Endodermal cell (in vitro differentiated cells): ENCODE measurements around the gene HP. TPM values are rescaled to one million over a fixed set of nuclear protein-coding genes. Genes with fewer than 3 reads are reported as not detected.

Experiments used
- DNase-seq: peaks from one replicate; pipeline ENCODE4 v3.0.0-alpha.2; 2017
- H3K27ac ChIP-seq: 2 replicates; pipeline ENCODE4 v1.5.1; 2013; ENCODE audit warnings: mild to moderate bottlenecking, low read depth, low read length, moderate library complexity
- H3K27me3 ChIP-seq: 2 replicates; pipeline ENCODE4 v1.6.1; 2013; ENCODE audit warnings: mild to moderate bottlenecking, low read length, moderate library complexity; ENCODE audit not compliant: insufficient read depth, control insufficient read depth, poor library complexity, severe bottlenecking
- H3K36me3 ChIP-seq: 2 replicates; pipeline ENCODE4 v1.7.0; 2013; ENCODE audit warnings: mild to moderate bottlenecking, low read length, moderate library complexity; ENCODE audit not compliant: control insufficient read depth, insufficient read depth
- H3K4me1 ChIP-seq: one replicate; pipeline ENCODE4 v1.7.0; 2013; ENCODE audit warnings: low read length; ENCODE audit not compliant: control insufficient read depth, insufficient read depth
- H3K4me3 ChIP-seq: 2 replicates; pipeline ENCODE4 v1.5.1; 2013; ENCODE audit warnings: mild to moderate bottlenecking, low read length, moderate library complexity
- H3K9ac ChIP-seq: 2 replicates; pipeline ENCODE4 v1.6.1; 2013; ENCODE audit warnings: mild to moderate bottlenecking, low read length, moderate library complexity; ENCODE audit not compliant: poor library complexity, severe bottlenecking; ENCODE audit errors: extremely low read depth
- H3K9me3 ChIP-seq: 2 replicates; pipeline ENCODE4 v1.6.1; 2013; ENCODE audit warnings: mild to moderate bottlenecking, low read length, moderate library complexity; ENCODE audit not compliant: control insufficient read depth
- H3K27ac Mint-ChIP-seq: 2 replicates; pipeline ENCODE4 v1.8.0; 2020; ENCODE audit warnings: mixed read lengths
- H3K27me3 Mint-ChIP-seq: 2 replicates; pipeline ENCODE4 v1.8.0; 2021; ENCODE audit warnings: mild to moderate bottlenecking, mixed read lengths; ENCODE audit not compliant: insufficient read depth
- H3K36me3 Mint-ChIP-seq: 2 replicates; pipeline ENCODE4 v1.8.0; 2020; ENCODE audit warnings: low read depth, mixed read lengths
- H3K4me1 Mint-ChIP-seq: 2 replicates; pipeline ENCODE4 v1.8.0; 2020; ENCODE audit warnings: mixed read lengths
- H3K4me3 Mint-ChIP-seq: 2 replicates; pipeline ENCODE4 v1.8.0; 2020; ENCODE audit warnings: mild to moderate bottlenecking, moderate library complexity, mixed read lengths
- H3K9me3 Mint-ChIP-seq: 2 replicates; pipeline ENCODE4 v1.8.0; 2020; ENCODE audit warnings: mild to moderate bottlenecking, mixed read lengths
- WGBS, 2 experiments: methylation state at CpG; one replicate each; pipeline versions ENCODE4 v1.1.5 to v1.1.7; 2013; ENCODE audit warnings: missing lambda C conversion rate in 2 of 2, mixed read lengths in 1 of 2; ENCODE audit not compliant: insufficient coverage in 1 of 2, insufficient read length in 1 of 2; 5-methylcytosine and 5-hydroxymethylcytosine counted together
- total RNA-seq, 2 donors: library from RNA; stranded (reverse); fragmentation: NEBNext Ultra II Directional in 1 of 2; extraction: Animal tissue kit (Norgen Biotek cat#: 25700) in 1 of 2; gene quantifications; 2 replicates in 1 of 2; 3 replicates in 1 of 2; pipeline ENCODE4 v1.2.1, GENCODE V29; 2021
- TF ChIP-seq, protein P1 (sequence below): fragments of 200-600 bp; sonication (generic); conservative IDR thresholded peaks from 2 replicates; pipeline ENCODE4 v1.5.0; 2021; ENCODE audit warnings: antibody characterized with exemption, mild to moderate bottlenecking

Gene HP
- total RNA-seq, 2 donors from 2014 or later, result 3.9 to 9.5 TPM

DNA sequence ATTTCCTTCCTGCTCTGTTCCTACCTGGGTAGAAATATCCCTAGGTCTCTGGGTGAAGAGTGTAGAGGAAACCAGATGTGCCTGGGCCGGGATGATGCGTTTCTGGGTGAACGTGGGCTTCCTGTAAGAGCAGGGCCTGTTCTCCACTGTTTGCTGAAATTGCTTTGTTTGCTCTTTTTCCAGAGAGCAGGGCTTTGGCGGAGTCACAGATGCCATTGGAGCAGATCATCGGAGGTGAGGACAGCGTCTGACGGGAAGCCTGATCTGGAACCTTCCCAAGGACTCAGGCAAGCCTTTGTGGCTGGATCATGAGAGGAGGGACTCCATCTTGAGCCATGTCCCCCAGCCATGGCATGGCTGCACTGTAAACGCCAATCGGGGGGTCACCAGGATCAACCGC is 30.3 kb upstream of the HP start:
- Histone ChIP-seq H3K4me3 (no peak overlapping the region), H3K27me3 (no peaks in the 10 kb centered on the region), H3K9ac (no peak overlapping the region), H3K36me3 (peaks cover 29% of the 10 kb centered on the region), H3K4me1 (no peaks in the 10 kb centered on the region), H3K27ac (no peak overlapping the region), H3K9me3 (no peaks in the 10 kb centered on the region)
- Mint-ChIP-seq H3K4me3 (no peak overlapping the region), H3K36me3 (peaks cover 26% of the 10 kb centered on the region), H3K4me1 (peaks cover 3% of the 10 kb centered on the region), H3K27ac (no peak overlapping the region), H3K27me3 (no peaks in the 10 kb centered on the region), H3K9me3 (no peaks in the 10 kb centered on the region)
- TF ChIP-seq, protein P1, sequence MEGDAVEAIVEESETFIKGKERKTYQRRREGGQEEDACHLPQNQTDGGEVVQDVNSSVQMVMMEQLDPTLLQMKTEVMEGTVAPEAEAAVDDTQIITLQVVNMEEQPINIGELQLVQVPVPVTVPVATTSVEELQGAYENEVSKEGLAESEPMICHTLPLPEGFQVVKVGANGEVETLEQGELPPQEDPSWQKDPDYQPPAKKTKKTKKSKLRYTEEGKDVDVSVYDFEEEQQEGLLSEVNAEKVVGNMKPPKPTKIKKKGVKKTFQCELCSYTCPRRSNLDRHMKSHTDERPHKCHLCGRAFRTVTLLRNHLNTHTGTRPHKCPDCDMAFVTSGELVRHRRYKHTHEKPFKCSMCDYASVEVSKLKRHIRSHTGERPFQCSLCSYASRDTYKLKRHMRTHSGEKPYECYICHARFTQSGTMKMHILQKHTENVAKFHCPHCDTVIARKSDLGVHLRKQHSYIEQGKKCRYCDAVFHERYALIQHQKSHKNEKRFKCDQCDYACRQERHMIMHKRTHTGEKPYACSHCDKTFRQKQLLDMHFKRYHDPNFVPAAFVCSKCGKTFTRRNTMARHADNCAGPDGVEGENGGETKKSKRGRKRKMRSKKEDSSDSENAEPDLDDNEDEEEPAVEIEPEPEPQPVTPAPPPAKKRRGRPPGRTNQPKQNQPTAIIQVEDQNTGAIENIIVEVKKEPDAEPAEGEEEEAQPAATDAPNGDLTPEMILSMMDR, result no peak
- 87 to 92% methylated on average over 8 to 10 of the region's 10 CpGs for WGBS, 2 experiments
- DNase-seq, result no peak

DNA sequence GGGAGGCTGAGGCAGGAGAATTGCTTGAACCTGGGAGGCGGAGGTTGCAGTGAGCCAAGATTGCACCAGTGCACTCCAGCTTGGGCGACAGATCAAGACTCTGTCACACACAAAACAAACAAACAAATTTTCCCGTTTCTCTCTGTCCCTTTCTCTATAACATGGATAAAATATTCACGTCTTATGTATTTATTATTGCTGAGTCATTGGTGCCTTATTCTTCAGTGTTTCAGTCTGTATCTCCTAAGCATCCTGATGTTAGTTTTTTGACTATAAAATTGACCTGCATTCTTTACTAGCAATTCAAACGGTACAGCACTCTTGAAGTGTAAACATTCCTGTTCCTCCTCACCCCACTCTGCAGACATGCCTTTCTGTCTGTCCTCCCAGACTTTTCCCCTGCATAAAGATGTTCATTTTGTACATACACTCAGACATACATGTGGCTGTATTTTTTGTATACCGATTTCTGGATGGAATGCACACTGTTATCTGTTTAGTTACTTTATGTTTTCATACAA is 29.4 kb upstream of the HP start:
- no peak overlapping the region for H3K4me3 ChIP-seq
- 94 to 98% methylated on average over 5 to 6 of the region's 6 CpGs for WGBS, 2 experiments
- no peaks in the 10 kb centered on the region for H3K4me1 Mint-ChIP-seq
- peaks cover 29% of the 10 kb centered on the region for H3K36me3 ChIP-seq
- no peaks in the 10 kb centered on the region for H3K4me1 ChIP-seq
- H3K4me3 Mint-ChIP-seq, result no peak overlapping the region
- no peaks in the 10 kb centered on the region for H3K9me3 Mint-ChIP-seq
- H3K27me3 Mint-ChIP-seq, result no peaks in the 10 kb centered on the region
- H3K36me3 Mint-ChIP-seq, result peaks cover 26% of the 10 kb centered on the region
- H3K27ac Mint-ChIP-seq, result no peak overlapping the region
- no peak for DNase-seq
- H3K9ac ChIP-seq, result no peak overlapping the region
- H3K9me3 ChIP-seq, result no peaks in the 10 kb centered on the region
- H3K27me3 ChIP-seq, result no peaks in the 10 kb centered on the region
- TF ChIP-seq, protein P1, result no peak
- H3K27ac ChIP-seq, result no peak overlapping the region

DNA sequence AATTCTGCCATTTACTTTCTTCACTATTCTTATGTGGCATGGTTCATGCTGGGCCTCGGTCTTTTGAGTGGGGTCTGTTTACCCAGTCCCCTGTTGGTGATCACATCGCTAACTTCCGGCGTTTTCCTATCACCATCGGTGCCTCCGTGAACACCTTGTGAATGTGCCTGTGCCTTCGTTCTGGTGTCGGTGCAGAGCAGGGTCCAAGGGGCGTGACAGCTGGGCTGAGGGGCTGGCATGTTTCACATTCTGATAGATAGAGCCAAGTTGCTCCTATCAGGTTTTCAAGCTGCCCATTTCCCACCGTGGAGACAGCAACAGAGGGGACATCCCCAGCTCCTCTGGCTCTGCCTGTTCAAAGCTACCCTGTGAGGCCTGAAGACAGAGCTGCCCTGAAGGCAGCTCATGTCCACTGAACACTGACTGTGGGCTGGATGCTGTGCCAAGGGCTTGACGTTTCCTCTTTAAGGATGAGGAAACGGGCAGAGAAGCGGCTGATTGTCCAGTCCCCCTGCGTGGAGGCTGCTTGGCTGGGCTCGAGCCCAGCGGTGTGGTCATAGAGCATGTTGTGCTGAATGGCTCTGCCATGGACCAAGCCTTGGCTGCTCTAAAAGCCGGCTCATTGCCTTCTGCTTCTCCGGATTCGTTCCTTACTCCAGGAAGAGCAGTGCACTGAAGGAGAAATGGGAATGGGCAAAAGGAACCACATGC is 28.7 kb upstream of the HP start:
- Mint-ChIP-seq H3K4me3 (no peak overlapping the region), H3K9me3 (no peaks in the 10 kb centered on the region), H3K27ac (no peak overlapping the region), H3K36me3 (peaks cover 26% of the 10 kb centered on the region), H3K27me3 (no peaks in the 10 kb centered on the region), H3K4me1 (no peaks in the 10 kb centered on the region)
- Histone ChIP-seq H3K9me3 (no peaks in the 10 kb centered on the region), H3K4me3 (no peak overlapping the region), H3K27me3 (no peaks in the 10 kb centered on the region), H3K9ac (no peak overlapping the region), H3K36me3 (peaks cover 29% of the 10 kb centered on the region), H3K27ac (no peak overlapping the region), H3K4me1 (no peaks in the 10 kb centered on the region)
- DNase-seq, result no peak
- 95% methylated on average over 16 to 19 of the region's 19 CpGs for WGBS, 2 experiments
- TF ChIP-seq, protein P1, result no peak
